HEK293T (cell line): ENCODE results near the gene OSBPL2.

Experiments
- ARNT ChIP-seq: fragments of 450-650 bp; IDR thresholded peaks from 2 replicates; pipeline ENCODE4 v1.6.1; 2017; ENCODE audit warnings: mild to moderate bottlenecking
- BHLHE40 ChIP-seq: fragments of 450-650 bp; IDR thresholded peaks from 2 replicates; pipeline ENCODE4 v1.6.1; 2016; ENCODE audit warnings: mild to moderate bottlenecking, moderate library complexity, borderline replicate concordance
- LEF1 ChIP-seq: fragments of 450-650 bp; IDR thresholded peaks from 2 replicates; pipeline ENCODE4 v1.6.1; 2017; ENCODE audit warnings: mild to moderate bottlenecking, borderline replicate concordance
- PKNOX1 ChIP-seq: fragments of 450-650 bp; IDR thresholded peaks from 2 replicates; pipeline ENCODE4 v1.6.1; 2016
- SP1 ChIP-seq: fragments of 450-650 bp; IDR thresholded peaks from 2 replicates; pipeline ENCODE4 v1.6.1; 2017
- TARDBP ChIP-seq: fragments of 450-650 bp; IDR thresholded peaks from 2 replicates; pipeline ENCODE4 v1.6.1; 2016

GRCh38 chr20:62224113-62224855, 14.0 kb upstream of the OSBPL2 start:
- no peak for TF ChIP-seq TARDBP
- no peak for TF ChIP-seq SP1
- no peak for TF ChIP-seq PKNOX1
- no peak for TF ChIP-seq ARNT
- TF ChIP-seq BHLHE40, result no peak
- no peak for TF ChIP-seq LEF1
